Activated CD4-positive, alpha-beta T cell treated with anti-CD3 and anti-CD28 coated beads, Interleukin-2, Interleukin-4, amounts not matched to agents 100 ng/mL and 50 ng/mL, durations not matched to agents 16 hours and 8 hours (primary cell): ENCODE results near the gene NEIL1.

ENCODE experiments used
- DNase-seq: peaks from one replicate; pipeline ENCODE4 v3.0.0-alpha.2; 2020; ENCODE audit warnings: low spot score

Gene NEIL1

GRCh38 chr15:75356517-75356916, 9.7 kb downstream of the NEIL1 start:
- DNase-seq, result no peak

DNA sequence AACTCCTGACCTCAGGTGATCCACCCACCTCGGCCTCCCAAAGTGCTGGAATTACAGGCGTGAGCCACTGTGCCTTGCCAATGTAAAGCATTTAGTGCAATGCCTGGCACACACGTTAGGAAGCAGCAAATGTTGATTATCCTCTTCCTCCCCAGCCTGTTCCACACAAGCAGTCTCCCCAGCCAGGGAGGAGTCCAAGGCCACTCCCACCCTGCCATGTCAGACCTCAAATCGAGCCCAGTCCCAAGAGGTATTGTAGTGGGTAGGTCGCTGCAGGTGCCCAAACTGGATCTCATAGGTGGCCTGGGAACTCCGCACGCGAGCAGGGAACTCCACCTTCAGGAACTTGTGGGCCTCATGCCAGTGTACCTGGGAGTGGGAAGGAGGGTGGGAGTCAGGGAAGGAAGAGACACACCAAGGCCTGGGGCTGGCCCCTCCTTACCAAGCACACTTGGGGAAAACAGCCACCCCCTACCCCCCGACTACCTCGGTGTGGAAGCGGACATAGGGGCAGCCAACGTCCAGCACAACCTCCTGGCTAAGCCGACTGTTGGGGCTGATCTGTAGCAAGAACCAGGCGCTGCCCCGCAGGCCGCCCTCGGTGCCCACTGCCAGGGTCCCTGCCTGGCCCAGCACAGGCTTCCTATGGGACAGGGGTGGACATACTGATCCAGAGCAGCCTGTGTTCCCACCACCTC, 11.3 kb downstream of the NEIL1 start:
- no peak for DNase-seq

DNA sequence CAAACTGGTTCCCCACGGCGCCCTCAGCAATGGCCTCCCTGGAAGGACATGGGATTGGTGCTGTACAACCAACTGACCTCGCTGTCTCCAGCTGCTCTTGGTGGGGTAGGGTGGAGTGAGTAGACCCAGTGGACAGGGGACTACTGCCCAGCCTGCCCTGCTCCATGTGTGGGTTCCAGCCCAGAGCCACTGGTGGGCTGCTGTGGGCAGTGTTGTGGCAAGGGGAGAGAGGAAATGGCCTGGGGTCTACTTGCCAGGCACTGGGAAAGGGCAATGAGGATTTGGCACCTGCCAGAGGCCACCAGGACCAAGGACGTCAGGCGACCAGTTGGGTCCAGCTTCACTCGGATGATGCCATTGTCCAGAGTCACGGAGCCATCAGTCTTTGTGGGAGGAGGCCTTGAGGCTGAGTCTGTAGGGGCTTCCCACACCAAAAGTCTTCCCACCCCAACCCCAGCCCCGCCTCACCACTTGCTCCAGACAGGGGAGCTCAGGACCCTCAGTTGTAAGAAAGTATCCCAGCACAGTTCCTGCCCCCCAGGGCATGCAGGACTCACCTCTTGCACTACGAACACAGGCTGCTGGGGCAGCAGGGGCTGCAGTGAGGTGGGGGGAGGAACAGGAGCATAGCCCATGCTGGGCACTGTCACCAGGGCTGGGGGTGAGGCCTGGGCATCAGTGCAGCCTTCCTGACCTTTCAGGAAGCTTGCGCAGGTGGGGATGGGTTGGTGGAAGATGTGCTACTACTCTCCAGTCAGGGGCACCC, 12.1 kb downstream of the NEIL1 start:
- DNase-seq, result no peak

DNA sequence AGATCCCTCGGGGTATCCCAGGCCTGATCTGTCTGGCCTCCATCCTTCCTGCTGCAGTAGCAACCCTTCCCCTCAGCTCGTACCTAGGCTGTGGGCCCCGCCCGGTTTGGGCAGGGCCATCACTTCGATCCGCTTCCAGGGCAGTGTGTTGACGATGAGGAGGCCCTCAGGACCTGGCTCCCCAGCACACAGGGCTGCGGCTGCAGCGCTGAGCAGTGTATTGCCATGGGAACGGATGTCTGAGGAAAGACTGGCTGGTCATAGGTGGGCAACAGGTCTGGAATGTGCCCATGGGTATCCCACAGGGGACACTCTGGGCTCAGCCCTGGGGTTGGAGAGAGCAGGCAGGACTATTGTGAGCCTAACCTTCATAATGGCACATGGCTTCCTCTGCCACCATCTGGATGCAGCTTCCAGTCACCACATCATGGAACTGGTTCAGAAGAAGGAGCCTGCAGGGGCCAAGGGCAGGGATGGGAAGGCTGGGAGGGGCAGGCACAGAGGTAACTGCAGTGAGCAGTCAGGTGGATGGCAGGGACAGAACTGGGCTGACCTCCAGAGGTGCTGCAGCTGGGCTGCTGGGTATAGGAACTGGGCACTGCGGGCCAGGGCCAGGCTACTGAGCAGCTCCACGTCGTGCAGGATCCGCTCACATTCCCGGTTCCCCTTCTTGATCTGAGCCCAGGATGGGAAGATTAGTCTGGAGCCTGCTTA, 12.9 kb downstream of the NEIL1 start:
- DNase-seq, result no peak

GRCh38 chr15:75360391-75360790, 13.6 kb downstream of the NEIL1 start:
- no peak for DNase-seq

DNA sequence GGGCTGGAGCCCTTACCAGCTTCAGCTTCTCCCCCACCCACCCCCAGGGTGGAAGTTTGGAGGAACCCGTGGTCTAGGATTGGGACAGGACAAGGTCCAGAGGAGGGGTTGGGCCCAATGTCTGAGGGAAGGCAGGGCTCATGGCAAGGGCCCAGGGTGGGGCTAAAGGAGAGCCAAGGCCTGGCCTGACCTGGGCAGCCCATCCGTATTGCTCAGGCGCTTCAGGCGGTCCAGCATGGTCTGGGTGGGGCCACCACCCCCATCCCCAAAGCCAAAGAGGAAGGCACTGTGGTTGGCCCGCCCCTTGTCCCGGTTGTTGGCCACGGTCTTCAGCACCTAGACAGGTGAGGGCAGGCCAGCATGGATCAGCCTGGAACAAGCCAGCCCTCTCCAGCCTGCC, 14.0 kb downstream of the NEIL1 start:
- no peak for DNase-seq

DNA sequence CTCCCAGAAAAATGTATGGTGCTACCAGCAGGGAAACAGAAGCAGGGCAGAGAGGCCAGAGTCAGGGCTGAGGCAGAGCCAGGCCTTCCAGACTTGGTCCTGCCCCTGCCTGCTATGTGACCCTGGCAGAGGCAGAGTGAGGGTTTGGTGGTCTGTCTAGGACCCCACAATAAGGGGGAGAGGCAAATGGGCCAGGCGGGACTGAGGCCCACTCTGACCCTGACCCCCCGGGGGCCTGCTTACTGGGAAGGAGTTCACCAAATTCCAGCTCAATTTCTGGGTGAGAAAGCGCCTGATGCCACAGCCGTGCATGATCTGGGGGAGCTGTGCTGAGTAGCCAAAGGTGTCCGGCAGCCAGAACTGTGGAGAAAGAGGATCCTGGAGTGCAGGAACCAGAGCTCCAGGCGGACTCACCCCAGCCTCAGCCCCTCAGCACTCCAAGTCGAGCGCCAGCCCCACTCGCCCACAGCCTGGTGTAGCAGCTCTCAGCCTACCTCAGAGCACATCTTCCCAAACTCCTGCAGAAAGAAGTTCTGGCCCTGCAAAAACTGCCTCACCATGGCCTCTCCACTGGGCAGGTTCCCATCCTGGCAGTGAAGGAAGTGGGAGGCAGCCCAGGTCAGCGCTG, 14.6 kb downstream of the NEIL1 start:
- DNase-seq, result no peak

DNA sequence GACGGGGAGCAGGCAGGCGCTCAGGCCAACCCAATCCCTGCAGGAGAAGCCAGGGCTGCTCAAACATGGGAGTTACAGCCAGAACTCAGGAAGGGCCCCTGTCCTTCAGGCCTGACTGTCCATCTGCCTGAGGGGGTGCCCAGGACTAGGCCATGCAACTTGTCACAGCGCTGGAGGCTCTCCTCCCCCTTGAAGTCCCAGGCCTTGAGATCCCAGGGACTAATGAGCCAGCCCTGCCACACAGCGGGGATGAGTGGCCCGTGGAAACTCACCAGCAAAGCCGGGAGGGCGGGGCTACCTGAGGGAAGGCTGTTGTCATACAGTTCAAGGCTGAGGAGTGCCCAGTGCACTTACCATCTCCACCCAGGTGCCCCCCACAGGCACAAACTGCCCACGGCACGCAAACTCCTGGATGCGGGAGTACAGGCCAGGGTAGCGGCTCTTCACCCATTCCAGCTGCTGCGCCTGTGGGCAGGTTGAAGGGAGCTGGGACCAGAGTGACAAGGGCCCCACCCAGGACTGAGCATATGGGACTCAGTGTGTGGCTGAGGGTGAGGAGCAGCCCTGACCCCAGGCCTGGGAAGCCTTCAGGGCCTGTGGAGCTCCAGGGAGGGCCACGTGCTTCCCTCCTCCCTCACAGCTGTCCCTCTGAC, 15.3 kb downstream of the NEIL1 start:
- no peak for DNase-seq

- DNase-seq, result no peak
These were observed 15.9 kb downstream of the NEIL1 start for GRCh38 chr15:75362642-75363249.

- DNase-seq, result no peak
These were observed 16.9 kb downstream of the NEIL1 start for GRCh38 chr15:75363786-75364185.

GRCh38 chr15:75364881-75365280, 18.0 kb downstream of the NEIL1 start:
- DNase-seq, result no peak

- DNase-seq, result no peak
These were observed 19.3 kb downstream of the NEIL1 start for GRCh38 chr15:75366163-75366562.

DNA sequence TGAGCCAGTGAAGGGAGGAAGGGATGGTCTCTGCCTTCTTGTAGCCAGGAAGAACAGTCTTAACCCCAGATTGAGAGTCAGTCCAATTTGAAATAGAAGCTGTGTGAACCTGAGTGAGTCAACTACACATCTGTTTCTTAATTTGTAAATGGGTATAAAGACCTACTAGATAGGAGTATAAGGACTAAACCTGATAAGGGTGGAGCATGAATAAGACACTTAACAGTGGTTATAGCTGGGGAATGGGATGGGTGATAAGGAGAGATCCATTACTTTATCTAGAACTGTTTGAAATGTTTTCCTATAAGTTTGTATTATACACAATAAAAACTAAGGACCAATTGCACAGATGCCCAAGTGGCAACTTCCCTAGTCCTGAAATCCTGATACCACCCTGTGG, 20.2 kb downstream of the NEIL1 start:
- no peak for DNase-seq

DNA sequence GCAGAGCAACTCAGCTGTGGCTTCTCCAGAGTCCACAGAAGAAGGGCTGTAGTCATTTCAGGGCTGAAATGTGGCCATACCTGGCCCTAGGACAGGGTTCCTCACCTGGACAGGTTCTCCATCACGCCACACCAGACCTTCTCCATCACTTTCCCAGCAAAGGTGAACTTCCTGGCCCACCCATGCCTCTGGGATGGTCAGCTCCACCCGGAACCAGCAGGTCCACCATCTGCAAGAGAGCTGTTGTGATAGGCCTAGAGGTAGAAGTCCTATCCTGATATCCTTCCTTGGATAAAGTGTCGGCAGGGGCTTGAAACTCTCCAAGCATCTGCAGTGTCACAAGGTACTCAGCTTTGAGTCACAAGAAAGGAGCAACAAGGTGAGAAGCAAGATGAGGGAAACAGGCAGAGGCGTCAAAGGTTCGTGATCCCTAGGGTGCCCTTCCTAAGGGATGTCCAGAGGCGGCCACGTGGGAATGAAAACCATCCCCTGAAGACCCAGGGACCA, 20.6 kb downstream of the NEIL1 start:
- DNase-seq, result no peak

DNA sequence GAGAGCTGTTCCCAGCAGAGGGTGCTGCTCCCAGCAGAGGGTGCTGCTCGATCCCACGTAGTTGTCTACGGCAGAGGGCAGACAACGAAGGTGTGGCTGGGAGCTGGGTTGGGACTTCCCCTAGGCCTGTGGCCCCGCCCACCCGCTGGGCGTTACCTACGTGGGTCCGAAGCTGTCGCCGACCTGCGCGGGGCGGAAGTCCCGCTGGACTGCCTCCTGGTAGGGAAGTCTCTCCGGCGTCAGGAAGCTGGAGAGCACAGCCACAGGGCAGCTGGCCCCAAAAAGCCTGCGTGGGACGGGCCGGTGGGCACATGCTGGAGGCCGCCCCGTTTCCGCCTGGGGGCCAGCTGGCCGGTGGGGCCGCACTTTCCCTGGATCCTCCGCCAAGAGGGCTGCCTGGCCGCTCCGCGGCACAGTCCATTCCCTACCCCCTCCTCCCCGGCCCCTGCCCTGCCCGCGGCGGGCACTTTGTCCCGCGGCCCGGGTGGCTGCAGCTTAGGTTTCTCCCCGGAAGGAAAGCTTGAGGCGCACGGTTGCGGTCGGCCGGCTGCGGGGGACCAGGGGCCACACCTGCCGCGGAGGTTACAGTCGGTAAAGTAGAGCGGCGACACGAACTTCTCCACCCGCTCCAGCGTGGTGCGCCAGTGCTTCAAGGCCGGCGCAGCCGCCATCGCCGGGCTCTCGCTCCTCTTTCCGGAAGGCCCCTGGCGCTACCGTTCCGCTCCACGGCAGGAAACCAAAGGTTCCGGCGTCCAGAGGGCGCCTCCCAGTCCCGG, 21.3 kb downstream of the NEIL1 start, which contains the start of gene MAN2C1:
TSS of gene MAN2C1 (minus strand) at position 695 of the 776 bp plus-strand sequence. CDS start at position 671, 24 bp downstream.
- DNase-seq, result peak; percentile 95

DNA sequence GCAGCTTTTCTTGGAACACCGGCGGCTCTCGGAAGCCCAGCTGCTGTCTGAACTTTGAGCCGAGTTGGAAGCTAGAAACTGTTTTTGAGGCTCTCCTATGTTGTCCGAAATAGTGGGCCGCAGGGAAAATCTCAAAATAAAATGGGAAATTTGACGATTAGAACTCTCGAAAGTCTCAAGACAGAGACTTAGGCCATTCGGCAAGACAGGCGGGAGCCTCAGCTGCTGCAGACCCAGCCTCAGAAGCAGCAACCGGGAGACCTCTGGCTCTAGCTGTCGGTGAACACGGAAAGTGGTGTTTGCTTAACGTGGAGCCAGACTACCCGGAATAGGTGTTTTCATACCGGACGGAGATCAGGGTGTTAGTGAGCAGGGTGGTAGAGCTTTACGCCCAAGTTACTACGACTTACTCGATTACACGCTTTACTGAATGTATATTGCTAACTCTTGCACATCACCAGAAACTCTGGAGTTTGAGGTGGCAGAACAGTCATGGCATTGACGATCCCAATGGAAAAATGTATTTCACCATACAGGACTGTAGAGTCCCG, 21.9 kb downstream of the NEIL1 start:
- no peak for DNase-seq

DNA sequence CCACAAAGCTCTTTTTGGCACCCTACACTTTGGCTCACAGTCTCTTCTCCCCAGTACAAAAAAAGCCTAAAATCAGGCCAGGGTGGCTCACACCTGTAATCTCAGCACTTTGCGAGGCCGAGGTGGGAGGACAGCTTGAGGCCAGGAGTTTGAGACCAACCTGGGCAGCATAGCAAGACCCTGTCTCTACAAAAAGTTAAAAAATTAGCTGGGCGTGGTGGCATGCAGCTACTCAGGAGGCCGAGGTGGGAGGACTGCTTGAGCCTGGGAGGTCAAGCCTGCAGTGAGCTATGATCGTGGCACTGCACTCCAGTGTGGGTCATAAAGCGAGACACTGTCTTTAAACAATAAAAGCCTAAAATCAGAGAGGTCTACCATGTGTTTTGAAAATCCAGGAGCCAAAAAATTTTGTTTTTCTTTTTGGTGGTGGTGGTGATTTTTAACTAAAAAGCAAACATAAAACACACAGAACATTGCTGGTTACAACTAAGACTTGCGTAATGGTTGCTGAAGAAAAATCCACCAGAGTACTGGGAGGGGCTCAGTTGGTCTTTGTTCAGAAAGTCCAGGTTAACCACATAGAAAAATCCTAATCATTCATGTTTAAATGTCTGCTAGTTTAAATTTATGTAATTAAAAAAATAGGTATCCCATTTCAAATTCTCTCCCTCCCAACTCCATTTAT, 23.2 kb downstream of the NEIL1 start:
- DNase-seq, result no peak

- DNase-seq, result no peak
These were observed 24.6 kb downstream of the NEIL1 start for GRCh38 chr15:75371486-75371885.

- no peak for DNase-seq
These were observed 25.3 kb downstream of the NEIL1 start for GRCh38 chr15:75371901-75372688.
